HG03558 (cell line): ENCODE results near the gene RNF182.

Source experiments
- ATAC-seq: cut with Tn5 transposase; IDR thresholded peaks from one replicate; pipeline ENCODE4 v1.9.1; 2021; ENCODE audit warnings: moderate number of reproducible peaks; ENCODE audit not compliant: unreplicated experiment; ENCODE audit errors: extremely low read depth

RNF182 gene

GRCh38 chr6:14023855-14024254 lies 99.1 kb downstream of the RNF182 start:
- no peak for ATAC-seq

GRCh38 chr6:14025160-14025559 lies 100.4 kb downstream of the RNF182 start:
- no peak for ATAC-seq

- no peak for ATAC-seq
Observed at GRCh38 chr6:14026831-14027539, 102.2 kb downstream of the RNF182 start.

GRCh38 chr6:14028631-14029030 lies 103.9 kb downstream of the RNF182 start:
- ATAC-seq = no peak

GRCh38 chr6:14029605-14030004 lies 104.9 kb downstream of the RNF182 start:
- ATAC-seq = no peak
